Lower leg skin (tissue), 3 donors: Measurements from ENCODE around the gene CCNQ.

Experiments used
- CTCF ChIP-seq, 3 donors: fragments of 450-650 bp; IDR thresholded peaks; one replicate each; pipeline ENCODE4 v1.5.1; 2016; ENCODE audit warnings: antibody characterized with exemption in 3 of 3, mild to moderate bottlenecking in 3 of 3, moderate library complexity in 2 of 3
- POLR2A ChIP-seq, 2 donors: fragments of 450-650 bp; IDR thresholded peaks; one replicate each; pipeline ENCODE4 v1.6.1; 2016 to 2017; ENCODE audit warnings: antibody characterized with exemption in 2 of 2, mild to moderate bottlenecking in 1 of 2, moderate library complexity in 1 of 2

GRCh38 chrX:153640736-153641575, 42.0 kb upstream of the CCNQ start:
- TF ChIP-seq POLR2A (IDR thresholded peaks at IDR 0.05) (no peak), CTCF (IDR thresholded peaks at IDR 0.05) (no peak)
